Sigmoid colon (tissue), 4 donors: Measurements from ENCODE around the gene MARCHF11.

Source experiments
- POLR2A ChIP-seq, 2 donors: fragments of 450-650 bp; IDR thresholded peaks; one replicate each; pipeline ENCODE4 v1.6.1; 2016; ENCODE audit warnings: antibody characterized with exemption in 2 of 2, mild to moderate bottlenecking in 2 of 2, moderate library complexity in 2 of 2
- POLR2AphosphoS5 ChIP-seq, 4 donors: sonication (generic); formaldehyde crosslinking; IDR thresholded peaks; one replicate each; pipeline ENCODE4 v1.6.1; 2017; ENCODE audit warnings: antibody characterized with exemption in 4 of 4
- TF ChIP-seq, protein P1 (sequence below), 4 experiments: fragments of 450-650 bp in 3 of 4; fragments of 200-600 bp in 1 of 4; IDR thresholded peaks; one replicate each; pipeline ENCODE4 v1.5.1; 2016 to 2019; ENCODE audit warnings: antibody characterized with exemption in 4 of 4, mild to moderate bottlenecking in 3 of 4, moderate library complexity in 2 of 4

DNA sequence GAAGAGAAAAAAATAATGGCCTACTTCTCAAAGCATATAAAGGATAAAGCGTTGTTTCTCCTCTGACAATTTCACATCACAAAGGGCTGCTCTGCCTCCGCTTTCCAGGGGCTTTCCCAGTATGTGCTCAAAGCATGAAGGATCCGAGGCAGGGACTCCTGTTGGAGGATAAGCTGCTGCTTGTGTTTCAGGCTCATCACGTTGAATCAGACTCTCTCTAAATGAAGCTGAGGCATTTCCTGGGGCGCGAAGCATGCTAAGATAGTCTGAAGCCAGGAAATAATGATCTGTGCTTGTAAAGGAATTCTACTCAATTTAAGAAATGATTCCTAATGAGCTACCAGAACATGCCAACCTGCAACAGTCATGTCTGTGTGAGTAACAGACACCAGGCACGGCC is 97.5 kb downstream of the MARCHF11 start:
- TF ChIP-seq POLR2A (IDR thresholded peaks at IDR 0.05), result no peak
- TF ChIP-seq, protein P1, sequence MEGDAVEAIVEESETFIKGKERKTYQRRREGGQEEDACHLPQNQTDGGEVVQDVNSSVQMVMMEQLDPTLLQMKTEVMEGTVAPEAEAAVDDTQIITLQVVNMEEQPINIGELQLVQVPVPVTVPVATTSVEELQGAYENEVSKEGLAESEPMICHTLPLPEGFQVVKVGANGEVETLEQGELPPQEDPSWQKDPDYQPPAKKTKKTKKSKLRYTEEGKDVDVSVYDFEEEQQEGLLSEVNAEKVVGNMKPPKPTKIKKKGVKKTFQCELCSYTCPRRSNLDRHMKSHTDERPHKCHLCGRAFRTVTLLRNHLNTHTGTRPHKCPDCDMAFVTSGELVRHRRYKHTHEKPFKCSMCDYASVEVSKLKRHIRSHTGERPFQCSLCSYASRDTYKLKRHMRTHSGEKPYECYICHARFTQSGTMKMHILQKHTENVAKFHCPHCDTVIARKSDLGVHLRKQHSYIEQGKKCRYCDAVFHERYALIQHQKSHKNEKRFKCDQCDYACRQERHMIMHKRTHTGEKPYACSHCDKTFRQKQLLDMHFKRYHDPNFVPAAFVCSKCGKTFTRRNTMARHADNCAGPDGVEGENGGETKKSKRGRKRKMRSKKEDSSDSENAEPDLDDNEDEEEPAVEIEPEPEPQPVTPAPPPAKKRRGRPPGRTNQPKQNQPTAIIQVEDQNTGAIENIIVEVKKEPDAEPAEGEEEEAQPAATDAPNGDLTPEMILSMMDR (IDR thresholded peaks at IDR 0.05), result no peak
- TF ChIP-seq POLR2AphosphoS5 (IDR thresholded peaks at IDR 0.05), result no peak
